IMR-90 (cell line): ENCODE results near the gene HYAL3. TPM values are rescaled to one million over a fixed set of nuclear protein-coding genes. Genes with fewer than 3 reads are reported as not detected.

Experiments used
- ATAC-seq: fragments of 200-7000 bp; cut with Tn5 transposase; 2 replicates; pipeline ENCODE4 v1.9.1; 2020; ENCODE audit warnings: low read depth, mild to moderate bottlenecking, moderate library complexity
- BruUV-seq: library from RNA; stranded (reverse); fragments of 400-500 nt; replicated peaks from 2 replicates; lab custom pipeline; 2021; lab: Mats Ljungman, UMichigan
- CTCF ChIA-PET: fragments of 300-600 bp; formaldehyde crosslinking; extraction: SDS; loops from one replicate; lab custom pipeline; 2021; ENCODE audit warnings: antibody characterized with exemption; lab: Yijun Ruan, JAX
- POLR2A ChIA-PET: fragments of 300-600 bp; sonication (Branson Sonifier 250); formaldehyde crosslinking; loops from one replicate; lab custom pipeline; 2022; ENCODE audit warnings: antibody characterized with exemption; ENCODE audit not compliant: unreplicated experiment; lab: Charles Lee
- DNase-seq: peaks from one replicate; pipeline ENCODE4 v3.0.0; 2013
- H2AFZ ChIP-seq: replicated peaks from 2 replicates; pipeline ENCODE3; 2013; ENCODE audit warnings: low read length, mild to moderate bottlenecking; ENCODE audit not compliant: poor library complexity
- H2AK5ac ChIP-seq: 2 replicates; pipeline ENCODE4 v1.6.1; 2013; ENCODE audit warnings: low read depth, low read length, inconsistent platforms
- H2AK9ac ChIP-seq: replicated peaks from 2 replicates; pipeline ENCODE3; 2013; ENCODE audit warnings: mild to moderate bottlenecking, low read depth, low read length, moderate library complexity; ENCODE audit not compliant: poor library complexity
- H2BK120ac ChIP-seq: 2 replicates; pipeline ENCODE4 v1.6.1; 2013; ENCODE audit warnings: low read depth, low read length, inconsistent platforms
- H2BK15ac ChIP-seq: 3 replicates; pipeline ENCODE4 v1.6.1; 2013; ENCODE audit warnings: low read depth, low read length, inconsistent platforms
- H2BK20ac ChIP-seq: 2 replicates; pipeline ENCODE4 v1.6.1; 2013; ENCODE audit warnings: low read depth, mild to moderate bottlenecking, inconsistent platforms, low read length, moderate library complexity
- H2BK5ac ChIP-seq: 2 replicates; pipeline ENCODE4 v1.6.1; 2013; ENCODE audit warnings: mild to moderate bottlenecking, low read depth, low read length, inconsistent platforms; ENCODE audit not compliant: poor library complexity, severe bottlenecking
- H3K14ac ChIP-seq: replicated peaks from 2 replicates; pipeline ENCODE4 v1.6.1; 2013; ENCODE audit warnings: low read depth, low read length, inconsistent platforms
- H3K18ac ChIP-seq: 2 replicates; pipeline ENCODE4 v1.6.1; 2013; ENCODE audit warnings: low read depth, low read length, control low read depth
- H3K23ac ChIP-seq: 2 replicates; pipeline ENCODE4 v1.6.1; 2013; ENCODE audit warnings: low read depth, low read length, inconsistent platforms
- H3K27ac ChIP-seq: 2 replicates; pipeline ENCODE4 v1.5.1; 2013; ENCODE audit warnings: mild to moderate bottlenecking, control low read depth, low read length; ENCODE audit not compliant: insufficient read depth
- H3K27me3 ChIP-seq: 2 replicates; pipeline ENCODE4 v1.6.1; 2013; ENCODE audit warnings: low read length; ENCODE audit not compliant: control insufficient read depth, insufficient read depth
- H3K36me3 ChIP-seq: 2 replicates; pipeline ENCODE4 v1.6.1; 2013; ENCODE audit warnings: low read length, mixed read lengths; ENCODE audit not compliant: control insufficient read depth, insufficient read depth
- H3K4ac ChIP-seq: 2 replicates; pipeline ENCODE4 v1.6.1; 2013; ENCODE audit warnings: low read depth, low read length, inconsistent platforms
- H3K4me1 ChIP-seq: 2 replicates; pipeline ENCODE4 v1.6.1; 2013; ENCODE audit warnings: low read length, mixed read lengths; ENCODE audit not compliant: control insufficient read depth, insufficient read depth
- H3K4me2 ChIP-seq: 2 replicates; pipeline ENCODE4 v1.6.1; 2013; ENCODE audit warnings: low read depth, mild to moderate bottlenecking, control low read depth, low read length, moderate library complexity
- H3K4me3 ChIP-seq: 2 replicates; pipeline ENCODE4 v1.5.1; 2013; ENCODE audit warnings: low read depth, mild to moderate bottlenecking, control low read depth, low read length, moderate library complexity; ENCODE audit not compliant: insufficient read depth
- H3K56ac ChIP-seq: 2 replicates; pipeline ENCODE4 v1.6.1; 2013; ENCODE audit warnings: low read length, inconsistent platforms; ENCODE audit not compliant: insufficient read depth; ENCODE audit errors: extremely low read depth
- H3K79me1 ChIP-seq, 2 experiments: 2 replicates each; pipeline ENCODE4 v1.6.1; 2013; ENCODE audit warnings: low read length in 2 of 2, inconsistent platforms in 1 of 2, low read depth in 1 of 2
- H3K9ac ChIP-seq: 2 replicates; pipeline ENCODE4 v1.6.1; 2013; ENCODE audit warnings: low read depth, low read length, control low read depth
- H3K9me1 ChIP-seq: 2 replicates; pipeline ENCODE4 v1.6.1; 2013; ENCODE audit warnings: low read length, inconsistent platforms; ENCODE audit not compliant: insufficient read depth
- H3K9me3 ChIP-seq: 2 replicates; pipeline ENCODE4 v1.6.1; 2013; ENCODE audit warnings: low read length; ENCODE audit not compliant: control insufficient read depth, insufficient read depth
- H4K20me1 ChIP-seq: 2 replicates; pipeline ENCODE4 v1.6.1; 2013; ENCODE audit warnings: low read length, inconsistent platforms; ENCODE audit not compliant: insufficient read depth
- H4K5ac ChIP-seq: 2 replicates; pipeline ENCODE4 v1.6.1; 2013; ENCODE audit warnings: mild to moderate bottlenecking, low read depth, low read length, control low read depth
- H4K8ac ChIP-seq, 2 experiments: 2 replicates each; pipeline ENCODE4 v1.6.1; 2013; ENCODE audit warnings: low read depth in 2 of 2, low read length in 2 of 2, control low read depth in 1 of 2, inconsistent platforms in 1 of 2
- H4K91ac ChIP-seq: 2 replicates; pipeline ENCODE4 v1.6.1; 2013; ENCODE audit warnings: low read depth, low read length, inconsistent platforms; ENCODE audit not compliant: insufficient read depth
- CTCF ChIP-seq: conservative IDR thresholded peaks from 2 replicates; pipeline ENCODE4 v1.5.1; 2012; ENCODE audit warnings: mild to moderate bottlenecking, low read depth, low read length, improper control_type of control experiment
- RFX5 ChIP-seq: IDR thresholded peaks from 2 replicates; pipeline ENCODE4 v1.8.0; 2012; ENCODE audit warnings: low read depth, mild to moderate bottlenecking, low read length, moderate library complexity
- SMC3 ChIP-seq: fragments of 150-350 bp; IDR thresholded peaks from 2 replicates; pipeline ENCODE4 v1.6.1; 2016; ENCODE audit warnings: low read depth, mild to moderate bottlenecking, antibody characterized with exemption, low read length, moderate library complexity
- WGBS, 2 experiments: methylation state at CpG; one replicate each; pipeline versions ENCODE4 v1.1.5 to v1.1.7; 2013; ENCODE audit warnings: missing lambda C conversion rate in 2 of 2; ENCODE audit not compliant: insufficient read length in 1 of 2; ENCODE audit errors: extremely low coverage in 2 of 2; 5-methylcytosine and 5-hydroxymethylcytosine counted together
- dilution Hi-C: fragments of 300-500 bp; cut with HindIII; formaldehyde crosslinking; loops from one replicate; pipeline ENCODE4 v1.14.3; 2018; ENCODE audit warnings: low sequenced_read_pairs; ENCODE audit not compliant: unreplicated experiment
- in situ Hi-C: fragments of 300-500 bp; cut with MboI; formaldehyde crosslinking; loops from 3 replicates; pipeline ENCODE4 v1.14.3; 2019; ENCODE audit warnings: low sequenced_read_pairs, inconsistent platforms, mixed read lengths
- intact Hi-C: fragments of 100-400 bp; cut with micrococcal nuclease; formaldehyde crosslinking; loops from 2 replicates; pipeline ENCODE4 v1.10.0; 2022
- polyA plus RNA-seq, 3 experiments: library from polyadenylated mRNA; depleted of rRNA; stranded (reverse); fragments of >200 nt; gene quantifications; 2 replicates each; pipeline ENCODE4 v1.2.3, GENCODE V29; 2012; ENCODE audit warnings: low replicate concordance in 1 of 3
- total RNA-seq: library from RNA; depleted of rRNA; stranded (reverse); fragments of >200 nt; gene quantifications from 2 replicates; pipeline ENCODE4 v1.2.3, GENCODE V29; 2012

HYAL3 gene
- total and polyA plus RNA-seq, 2 of the 4 experiments (the other 2 are of a cell fraction) = 2.7 to 5.7 TPM

GRCh38 chr3:50339485-50340146 is 40.4 kb upstream of the HYAL3 start (continued):
- TF ChIP-seq CTCF = no peak

GRCh38 chr3:50338965-50339364 is 39.8 kb upstream of the HYAL3 start:
- no peak for DNase-seq
- no peaks in the 10 kb centered on the region for H3K9me3 ChIP-seq
- peak overlapping the region; percentile 61; the same call in 1 of the 3 replicates for H2BK15ac ChIP-seq
- H3K4me1 ChIP-seq = peaks cover 29% of the 10 kb centered on the region
- peak overlapping the region; percentile 62 for H2AFZ ChIP-seq
- no peak for ATAC-seq
- no peak overlapping the region for H3K56ac ChIP-seq
- H4K91ac ChIP-seq = no peak overlapping the region; the same call in 1 of the 2 replicates
- H3K9ac ChIP-seq = no peak overlapping the region
- no peak overlapping the region for H3K4me2 ChIP-seq
- intact Hi-C loops = no loop called here
- peak overlapping the region; percentile 19 for H2BK120ac ChIP-seq
- peak overlapping the region; percentile 70 for H2AK9ac ChIP-seq
- POLR2A ChIA-PET = no interaction called here
- peak overlapping the region; percentile 59 for H2AK5ac ChIP-seq
- H3K14ac ChIP-seq = 0 out of 2 replicates have a peak overlapping the region, but pooled peaks have one; percentile 37
- CTCF ChIA-PET = no interaction called here
- peaks cover 28% of the 10 kb centered on the region for H4K20me1 ChIP-seq
- no TSS peak for BruUV-seq
- no peaks in the 10 kb centered on the region for H3K27me3 ChIP-seq
- peaks cover 15 to 50% of the 10 kb centered on the region in 2 experiments; a peak in 3 of 4 replicates for H3K79me1 ChIP-seq
- H2BK5ac ChIP-seq = peak overlapping the region; percentile 7
- H4K8ac ChIP-seq = peak overlapping the region in 1 of 2 experiments; percentile 56; a peak in 2 of 4 replicates
- H2BK20ac ChIP-seq = no peak overlapping the region; the same call in 1 of the 2 replicates
- in situ Hi-C loops = loop anchor here (25.0 kb wide), 3 partner anchors 1048 to 1823 kb away; partner anchors contain the start of genes ABHD14B, GPR62, MANF and PCBP4
- peak overlapping the region; percentile 64; the same call in 1 of the 2 replicates for H3K23ac ChIP-seq
- peaks cover 3% of the 10 kb centered on the region; the same call in 1 of the 2 replicates for H3K36me3 ChIP-seq
- H3K9me1 ChIP-seq = peaks cover 23% of the 10 kb centered on the region
- TF ChIP-seq SMC3 = no peak
- TF ChIP-seq RFX5 = no peak
- no peak overlapping the region for H3K18ac ChIP-seq
- no peak overlapping the region for H3K4me3 ChIP-seq
- H3K27ac ChIP-seq = no peak overlapping the region
- dilution Hi-C loops = no loop called here
- H3K4ac ChIP-seq = peak overlapping the region; percentile 62
- WGBS, 2 experiments = 79% methylated on average over 4 of the region's 5 CpGs; no CpG with 5 or more reads in 1 of the 2 experiments
- no peak overlapping the region for H4K5ac ChIP-seq
